ENCODE results near the gene SPACA9.

SPACA9 gene

GRCh38 chr9:132881826-132882225 is 3.1 kb downstream of the SPACA9 start:
- TF ChIP-seq FOXP2 (optimal IDR thresholded peaks at IDR 0.05; ENCODE audit: borderline replicate concordance, extremely low read depth, extremely low read length, insufficient read depth) (no peak), SIN3A (IDR thresholded peaks at IDR 0.05; ENCODE audit: borderline replicate concordance, insufficient read depth, low read length) (no peak), POLR2AphosphoS5 (IDR thresholded peaks at IDR 0.05; ENCODE audit: low read depth, low read length) (no peak), TAF1 (IDR thresholded peaks at IDR 0.05; ENCODE audit: borderline replicate concordance, insufficient read depth, low read length) (no peak), REST (IDR thresholded peaks at IDR 0.05; ENCODE audit: insufficient read depth in 1 of 2, low read depth in 2 of 2, low read length in 2 of 2) (no peak)

- TF ChIP-seq REST (IDR thresholded peaks at IDR 0.05; ENCODE audit: insufficient read depth in 1 of 2, low read depth in 2 of 2, low read length in 2 of 2) (no peak), FOXP2 (optimal IDR thresholded peaks at IDR 0.05; ENCODE audit: borderline replicate concordance, extremely low read depth, extremely low read length, insufficient read depth) (no peak), TAF1 (IDR thresholded peaks at IDR 0.05; ENCODE audit: borderline replicate concordance, insufficient read depth, low read length) (no peak), POLR2AphosphoS5 (IDR thresholded peaks at IDR 0.05; ENCODE audit: low read depth, low read length) (no peak), SIN3A (IDR thresholded peaks at IDR 0.05; ENCODE audit: borderline replicate concordance, insufficient read depth, low read length) (no peak)
These were observed 3.9 kb downstream of the SPACA9 start for GRCh38 chr9:132882616-132883015.

- TF ChIP-seq POLR2AphosphoS5 (IDR thresholded peaks at IDR 0.05; ENCODE audit: low read depth, low read length): no peak
- no peak for TF ChIP-seq FOXP2 (optimal IDR thresholded peaks at IDR 0.05; ENCODE audit: borderline replicate concordance, extremely low read depth, extremely low read length, insufficient read depth)
- TF ChIP-seq TAF1 (IDR thresholded peaks at IDR 0.05; ENCODE audit: borderline replicate concordance, insufficient read depth, low read length): no peak
- TF ChIP-seq SIN3A (IDR thresholded peaks at IDR 0.05; ENCODE audit: borderline replicate concordance, insufficient read depth, low read length): no peak
- TF ChIP-seq REST (IDR thresholded peaks at IDR 0.05; ENCODE audit: insufficient read depth in 1 of 2, low read depth in 2 of 2, low read length in 2 of 2): no peak
These were observed 4.9 kb downstream of the SPACA9 start for GRCh38 chr9:132883349-132884294.

GRCh38 chr9:132885720-132886333 is 7.1 kb downstream of the SPACA9 start:
- TF ChIP-seq TAF1 (IDR thresholded peaks at IDR 0.05; ENCODE audit: borderline replicate concordance, insufficient read depth, low read length) (no peak), FOXP2 (optimal IDR thresholded peaks at IDR 0.05; ENCODE audit: borderline replicate concordance, extremely low read depth, extremely low read length, insufficient read depth) (no peak), REST (IDR thresholded peaks at IDR 0.05; ENCODE audit: insufficient read depth in 1 of 2, low read depth in 2 of 2, low read length in 2 of 2) (no peak), SIN3A (IDR thresholded peaks at IDR 0.05; ENCODE audit: borderline replicate concordance, insufficient read depth, low read length) (no peak), POLR2AphosphoS5 (IDR thresholded peaks at IDR 0.05; ENCODE audit: low read depth, low read length) (no peak)
